Measurements from ENCODE around the gene TTLL6.
"Not testable (repeated sequence)": the region's sequence is repeated elsewhere in the genome, so short reads cannot be mapped to it uniquely, and the experiment has no call there.

Gene TTLL6

GRCh38 chr17:48719642-48720265 lies 97.3 kb downstream of the TTLL6 start:
- no peak for TF ChIP-seq JUND (IDR thresholded peaks at IDR 0.05; ENCODE audit: low read depth)
- DNase-seq (ENCODE audit: low read depth in 1 of 2, low spot score in 1 of 2), result no peak
- in situ Hi-C loops (cut with HindIII; ENCODE audit: low pct_unique_long_range_greater_than_20kb, low sequenced_read_pairs), result no loop called here

DNA sequence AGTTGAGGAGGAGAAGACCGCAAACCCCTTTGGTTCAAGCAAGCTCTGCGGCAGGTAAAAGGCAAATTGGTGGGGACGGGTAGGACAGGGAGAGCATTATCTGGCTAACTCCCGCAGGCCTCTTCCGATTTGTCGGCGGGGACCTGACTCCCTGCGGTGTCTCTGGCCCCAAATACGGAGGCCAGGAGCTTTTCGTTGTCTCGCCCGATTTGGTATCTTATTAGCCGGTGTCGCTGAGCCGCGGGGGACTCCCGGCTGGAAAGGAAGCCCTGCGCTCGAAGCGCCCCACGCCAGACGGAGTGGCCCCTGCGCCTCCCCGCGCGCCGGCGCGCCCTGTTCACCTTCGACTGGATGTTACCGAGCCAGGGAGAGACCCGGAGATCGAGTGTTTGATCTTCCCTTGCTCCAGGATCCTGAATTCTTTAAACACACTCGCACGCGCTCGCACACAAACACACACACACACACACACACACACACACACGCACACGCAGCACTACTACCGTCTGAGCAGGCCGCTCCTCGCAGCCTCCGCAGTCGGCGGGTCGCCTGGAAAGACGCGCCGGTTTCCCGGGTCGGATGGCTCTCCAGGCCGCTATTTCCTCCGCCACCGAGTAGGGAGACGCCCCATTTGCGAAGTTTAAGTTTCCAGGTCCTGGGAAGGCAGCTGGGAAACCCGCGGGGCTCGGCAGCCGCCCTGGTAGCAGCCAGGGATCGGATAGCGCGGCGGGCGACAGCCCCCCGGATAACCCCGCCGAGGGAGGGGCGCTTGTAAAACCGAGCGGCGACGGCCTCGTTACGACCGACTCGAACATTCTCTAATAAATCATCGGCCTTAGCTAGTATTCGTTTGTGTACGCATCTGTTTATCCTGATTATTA lies 98.0 kb downstream of the TTLL6 start:
- in situ Hi-C loops (cut with HindIII; ENCODE audit: low pct_unique_long_range_greater_than_20kb, low sequenced_read_pairs), result no loop called here
- TF ChIP-seq JUND (IDR thresholded peaks at IDR 0.05; ENCODE audit: low read depth), result no peak
- DNase-seq (ENCODE audit: low read depth in 1 of 2, low spot score in 1 of 2), result no peak

DNA sequence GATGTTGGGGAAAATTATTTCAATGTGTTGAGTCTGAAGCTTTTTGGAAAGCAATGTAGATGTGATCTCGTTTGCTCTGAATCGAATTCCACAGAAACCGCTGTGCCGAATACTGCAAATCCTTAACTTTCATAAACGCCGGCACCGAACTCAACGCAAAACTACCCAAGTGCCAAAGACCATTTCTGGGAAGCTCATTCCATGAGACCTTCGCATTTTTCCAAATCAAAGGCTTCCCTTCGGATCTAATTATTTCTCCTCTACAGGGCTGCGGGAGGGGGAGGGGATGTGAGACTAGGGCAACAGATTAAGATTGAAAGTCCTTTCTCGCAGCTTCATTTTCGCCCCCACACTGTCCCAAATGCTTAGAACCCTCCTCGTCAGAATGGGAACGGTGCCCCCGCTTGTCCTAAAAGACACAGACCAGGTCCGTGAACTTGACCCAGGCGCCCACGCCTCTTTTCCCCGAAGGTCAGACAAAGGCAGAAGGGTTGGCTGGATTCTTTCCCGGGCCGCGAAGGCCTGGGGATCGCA lies 98.7 kb downstream of the TTLL6 start:
- no peak for DNase-seq (ENCODE audit: low read depth in 1 of 2, low spot score in 1 of 2)
- in situ Hi-C loops (cut with HindIII; ENCODE audit: low pct_unique_long_range_greater_than_20kb, low sequenced_read_pairs), result no loop called here
- TF ChIP-seq JUND (IDR thresholded peaks at IDR 0.05; ENCODE audit: low read depth), result no peak

DNA sequence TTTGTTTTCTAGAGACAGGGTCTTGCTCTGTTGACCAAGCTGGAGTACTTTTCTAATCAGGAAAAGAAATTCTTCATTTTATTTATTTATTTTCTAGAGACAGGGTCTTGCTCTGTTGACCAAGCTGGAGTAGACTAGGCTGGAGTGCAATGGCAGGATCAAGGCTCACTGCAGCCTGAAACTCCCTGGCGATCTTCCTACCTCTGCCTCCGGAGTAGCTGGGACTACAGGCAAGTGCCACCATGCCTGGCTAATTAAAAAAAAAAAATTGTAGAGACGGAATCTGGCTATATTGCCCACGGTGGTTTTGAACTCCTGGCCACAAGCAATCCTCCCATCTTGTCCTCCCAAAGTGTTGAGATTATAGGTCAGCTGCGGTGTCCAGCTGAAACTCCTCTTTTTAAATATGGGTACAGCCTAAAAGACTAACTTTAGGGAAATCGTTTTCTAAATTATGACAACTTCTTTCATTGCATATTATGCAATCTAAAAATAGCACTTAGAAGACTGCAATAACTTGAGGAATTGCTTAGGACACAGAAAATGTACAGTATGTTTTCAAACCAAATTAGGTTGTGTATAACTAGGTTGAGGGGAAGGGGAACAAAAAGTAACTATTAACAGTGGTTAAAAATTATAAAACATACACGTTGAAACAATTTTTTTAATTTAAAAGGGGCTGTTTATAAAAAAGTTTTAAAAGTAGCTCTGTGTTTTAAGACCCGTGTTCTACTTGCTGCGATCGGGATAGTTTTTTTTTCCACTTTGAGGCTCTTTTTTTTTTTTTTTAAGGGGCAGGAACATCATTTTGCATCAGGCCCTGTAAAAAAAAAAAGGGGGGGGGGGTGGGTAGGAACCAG lies 99.4 kb downstream of the TTLL6 start:
- in situ Hi-C loops (cut with HindIII; ENCODE audit: low pct_unique_long_range_greater_than_20kb, low sequenced_read_pairs), result no loop called here

GRCh38 chr17:48716549-48716948 lies 100.5 kb downstream of the TTLL6 start:
- in situ Hi-C loops (cut with HindIII; ENCODE audit: low pct_unique_long_range_greater_than_20kb, low sequenced_read_pairs); DNase-seq (ENCODE audit: low read depth in 1 of 2, low spot score in 1 of 2): not testable (repeated sequence)

More for the DNA sequence above, 99.4 kb downstream of the TTLL6 start:
- DNase-seq (ENCODE audit: low read depth in 1 of 2, low spot score in 1 of 2), result no peak
- TF ChIP-seq JUND (IDR thresholded peaks at IDR 0.05; ENCODE audit: low read depth), result no peak

- in situ Hi-C loops (cut with HindIII; ENCODE audit: low pct_unique_long_range_greater_than_20kb, low sequenced_read_pairs), result no loop called here
- no peak for DNase-seq (ENCODE audit: low read depth in 1 of 2, low spot score in 1 of 2)
- TF ChIP-seq JUND (IDR thresholded peaks at IDR 0.05; ENCODE audit: low read depth), result no peak
These were observed 101.3 kb downstream of the TTLL6 start for GRCh38 chr17:48715496-48716399.

All from T47D (cell line).